HCT116 (cell line): ENCODE measurements around the gene OPRL1. TPM values are rescaled to one million over a fixed set of nuclear protein-coding genes. Genes with fewer than 3 reads are reported as not detected.

Source experiments
- ATAC-seq: fragments of 200-7000 bp; cut with Tn5 transposase; 2 replicates; pipeline ENCODE4 v1.9.1; 2020; ENCODE audit warnings: mild to moderate bottlenecking, moderate library complexity
- BruUV-seq: library from RNA; stranded (reverse); fragments of 400-500 nt; replicated peaks from 2 replicates; lab custom pipeline; 2021; lab: Mats Ljungman, UMichigan
- CTCF ChIA-PET: fragments of 300-600 bp; sonication (Branson Sonifier 250); formaldehyde crosslinking; loops from one replicate; lab custom pipeline; 2021; ENCODE audit warnings: antibody characterized with exemption; lab: Charles Lee
- POLR2A ChIA-PET: fragments of 300-600, 350-600 bp; sonication (Branson Sonifier 250); formaldehyde crosslinking; loops from one replicate; lab custom pipeline; 2021; ENCODE audit warnings: antibody characterized with exemption; lab: Charles Lee
- RAD21 ChIA-PET, 2 experiments: fragments of 300-600 bp; sonication (Branson Sonifier 250); formaldehyde crosslinking; loops; one replicate each; lab custom pipeline; 2023; ENCODE audit warnings: low total read pairs in 2 of 2; ENCODE audit not compliant: uncharacterized antibody in 2 of 2, unreplicated experiment in 2 of 2, low non-redundant PET in 1 of 2; lab: Charles Lee
- DNase-seq: peaks from one replicate; pipeline ENCODE4 v3.0.0-alpha.2; 2010; ENCODE audit warnings: low read depth, low spot score
- H2AFZ ChIP-seq: fragments of 200-600 bp; shearing (Covaris generic), sonication (generic); 2 replicates; pipeline ENCODE4 v1.6.1; 2017; ENCODE audit warnings: low read depth, mixed run types, mixed read lengths, antibody characterized with exemption, low read length; ENCODE audit not compliant: poor library complexity, severe bottlenecking
- H3K27ac ChIP-seq: 2 replicates; pipeline ENCODE4 v1.5.1; 2012; ENCODE audit warnings: low read depth, low read length
- H3K27me3 ChIP-seq: fragments of 200-600 bp; sonication (generic); 2 replicates; pipeline ENCODE4 v1.6.1; 2016; ENCODE audit warnings: mixed run types, low read length, mixed read lengths; ENCODE audit not compliant: insufficient read depth
- H3K36me3 ChIP-seq, 2 experiments: fragments of 200-500 bp in 1 of 2; fragments of 200-600 bp in 1 of 2; sonication (Bioruptor generic) in 1 of 2; sonication (generic) in 1 of 2; 2 replicates each; pipeline versions ENCODE4 v1.5.1 to v1.6.1; 2014 to 2016; ENCODE audit warnings: low read length in 2 of 2, inconsistent platforms in 1 of 2, mixed read lengths in 1 of 2, mixed run types in 1 of 2; ENCODE audit not compliant: insufficient read depth in 2 of 2, control insufficient read depth in 1 of 2
- H3K4me1 ChIP-seq, 2 experiments: fragments of 200-600 bp in 1 of 2; sonication (generic) in 1 of 2; 2 replicates each; pipeline versions ENCODE4 v1.5.1 to v1.6.1; 2012 to 2017; ENCODE audit warnings: low read length in 2 of 2, inconsistent platforms in 1 of 2, mild to moderate bottlenecking in 1 of 2, mixed read lengths in 1 of 2, mixed run types in 1 of 2, moderate library complexity in 1 of 2; ENCODE audit not compliant: insufficient read depth in 2 of 2, control insufficient read depth in 1 of 2
- H3K4me2 ChIP-seq: fragments of 200-600 bp; sonication (generic); 2 replicates; pipeline ENCODE4 v1.6.1; 2017; ENCODE audit warnings: mixed run types, low read length, mixed read lengths
- H3K4me3 ChIP-seq, 2 experiments: fragments of 200-600 bp in 1 of 2; sonication (generic) in 1 of 2; replicated peaks in 1 of 2; 2 replicates each; pipeline ENCODE4 v1.5.1; 2011 to 2016; ENCODE audit warnings: low read length in 2 of 2, control low read depth in 1 of 2, low read depth in 1 of 2, mild to moderate bottlenecking in 1 of 2, mixed read lengths in 1 of 2, mixed run types in 1 of 2
- H3K79me2 ChIP-seq: fragments of 200-600 bp; sonication (generic); 2 replicates; pipeline ENCODE4 v1.6.1; 2017; ENCODE audit warnings: mild to moderate bottlenecking, mixed run types, low read length, moderate library complexity, mixed read lengths; ENCODE audit not compliant: insufficient read depth
- H3K9ac ChIP-seq: fragments of 200-600 bp; sonication (generic); 2 replicates; pipeline ENCODE4 v1.6.1; 2016; ENCODE audit warnings: low read length, mixed read lengths
- H3K9me2 ChIP-seq: fragments of 200-600 bp; sonication (generic), shearing (Covaris generic); 2 replicates; pipeline ENCODE4 v1.6.1; 2017; ENCODE audit warnings: mixed run types, mild to moderate bottlenecking, moderate library complexity; ENCODE audit not compliant: insufficient read depth
- H3K9me3 ChIP-seq, 2 experiments: fragments of 200-500 bp in 1 of 2; fragments of 200-600 bp in 1 of 2; sonication (Bioruptor generic) in 1 of 2; sonication (generic) in 1 of 2; 2 replicates each; pipeline ENCODE4 v1.6.1; 2014 to 2017; ENCODE audit warnings: low read length in 2 of 2, mixed read lengths in 2 of 2, inconsistent platforms in 1 of 2, low read depth in 1 of 2, mild to moderate bottlenecking in 1 of 2, mixed run types in 1 of 2, moderate library complexity in 1 of 2; ENCODE audit not compliant: control insufficient read depth in 1 of 2, insufficient read depth in 1 of 2
- H4K20me1 ChIP-seq: fragments of 200-600 bp; sonication (generic), shearing (Covaris generic); 2 replicates; pipeline ENCODE4 v1.6.1; 2017; ENCODE audit warnings: mixed run types, mild to moderate bottlenecking, moderate library complexity; ENCODE audit not compliant: insufficient read depth
- CEBPB ChIP-seq: IDR thresholded peaks from 2 replicates; pipeline ENCODE4 v1.6.1; 2012; ENCODE audit warnings: low read depth
- CTCF ChIP-seq, 3 experiments: fragments of 200-600 bp in 1 of 3; sonication (generic) in 1 of 3; IDR thresholded peaks in 2 of 3; conservative IDR thresholded peaks in 1 of 3; 2 replicates each; pipeline ENCODE4 v1.5.1; 2012 to 2017; ENCODE audit warnings: low read depth in 2 of 3, low read length in 2 of 3, antibody characterized with exemption in 1 of 3, borderline replicate concordance in 1 of 3, control low read depth in 1 of 3, mild to moderate bottlenecking in 1 of 3, mixed read lengths in 1 of 3, mixed run types in 1 of 3, moderate library complexity in 1 of 3; ENCODE audit not compliant: insufficient read depth in 1 of 3
- ELF1 ChIP-seq: IDR thresholded peaks from 2 replicates; pipeline ENCODE4 v1.6.1; 2012; ENCODE audit warnings: low read depth, borderline replicate concordance
- EZH2 ChIP-seq: fragments of 200-600 bp; sonication (generic); IDR thresholded peaks from 2 replicates; pipeline ENCODE4 v1.6.1; 2017; ENCODE audit warnings: antibody characterized with exemption, mixed run types
- JUND ChIP-seq: IDR thresholded peaks from 2 replicates; pipeline ENCODE4 v1.6.1; 2012
- SIN3A ChIP-seq: IDR thresholded peaks from 2 replicates; pipeline ENCODE4 v1.6.1; 2012; ENCODE audit warnings: low read depth
- SRF ChIP-seq: IDR thresholded peaks from 2 replicates; pipeline ENCODE4 v1.6.1; 2012; ENCODE audit warnings: low read depth
- TCF7L2 ChIP-seq: IDR thresholded peaks from 2 replicates; pipeline ENCODE4 v1.7.0; 2011; ENCODE audit warnings: borderline replicate concordance, inconsistent platforms; ENCODE audit not compliant: insufficient read depth, insufficient read length; ENCODE audit errors: extremely low read depth
- YY1 ChIP-seq: IDR thresholded peaks from 2 replicates; pipeline ENCODE4 v1.6.1; 2011; ENCODE audit warnings: low read length, low read depth, moderate library complexity, mild to moderate bottlenecking; ENCODE audit not compliant: insufficient replicate concordance; ENCODE audit errors: extremely low read depth
- ZNF274 ChIP-seq: fragments of 200-500 bp; sonication (Bioruptor generic); IDR thresholded peaks from 2 replicates; pipeline ENCODE4 v1.6.1; 2014; ENCODE audit warnings: mild to moderate bottlenecking, low read depth, low read length, inconsistent platforms
- intact Hi-C: fragments of 100-400 bp; cut with micrococcal nuclease; formaldehyde crosslinking; loops from 2 replicates; pipeline ENCODE4 v1.10.0; 2022
- total RNA-seq: library from RNA; stranded (reverse); gene quantifications from one replicate; pipeline ENCODE4 v1.2.1, GENCODE V29; 2021; ENCODE audit not compliant: unreplicated experiment
- TF ChIP-seq, protein P1 (sequence below): IDR thresholded peaks from 2 replicates; pipeline ENCODE4 v1.6.1; 2012; ENCODE audit warnings: low read depth

The OPRL1 gene
- total RNA-seq, 1 experiment from 2014 or later, result 1.6 TPM

GRCh38 chr20:64140956-64141355 lies 61.1 kb downstream of the OPRL1 start:
- RAD21 ChIA-PET, result no interaction called here
- H3K9ac ChIP-seq, result no peak overlapping the region
- H3K9me2 ChIP-seq, result no peaks in the 10 kb centered on the region
- BruUV-seq, result no TSS peak
- POLR2A ChIA-PET, result no interaction called here
- no peaks in the 10 kb centered on the region for H4K20me1 ChIP-seq
- peaks cover 14 to 30% of the 10 kb centered on the region in 2 experiments; a peak in 2 of 4 replicates for H3K9me3 ChIP-seq
- CTCF ChIA-PET, result no interaction called here
- H3K27me3 ChIP-seq, result no peaks in the 10 kb centered on the region
- no peak for TF ChIP-seq EZH2
- no peak for TF ChIP-seq TCF7L2
- no peak for TF ChIP-seq CTCF (IDR thresholded peaks at IDR 0.05 in 2 of 3, conservative IDR thresholded peaks at IDR 0.05 in 1 of 3; ENCODE audit: borderline replicate concordance in 1 of 3, insufficient read depth in 1 of 3, low read depth in 2 of 3, low read length in 2 of 3)
- TF ChIP-seq CEBPB, result no peak
- no peak for TF ChIP-seq ZNF274
- no peak for TF ChIP-seq SRF
- TF ChIP-seq SIN3A, result no peak
- no peak for TF ChIP-seq YY1
- TF ChIP-seq ELF1, result no peak
- TF ChIP-seq, protein P1, sequence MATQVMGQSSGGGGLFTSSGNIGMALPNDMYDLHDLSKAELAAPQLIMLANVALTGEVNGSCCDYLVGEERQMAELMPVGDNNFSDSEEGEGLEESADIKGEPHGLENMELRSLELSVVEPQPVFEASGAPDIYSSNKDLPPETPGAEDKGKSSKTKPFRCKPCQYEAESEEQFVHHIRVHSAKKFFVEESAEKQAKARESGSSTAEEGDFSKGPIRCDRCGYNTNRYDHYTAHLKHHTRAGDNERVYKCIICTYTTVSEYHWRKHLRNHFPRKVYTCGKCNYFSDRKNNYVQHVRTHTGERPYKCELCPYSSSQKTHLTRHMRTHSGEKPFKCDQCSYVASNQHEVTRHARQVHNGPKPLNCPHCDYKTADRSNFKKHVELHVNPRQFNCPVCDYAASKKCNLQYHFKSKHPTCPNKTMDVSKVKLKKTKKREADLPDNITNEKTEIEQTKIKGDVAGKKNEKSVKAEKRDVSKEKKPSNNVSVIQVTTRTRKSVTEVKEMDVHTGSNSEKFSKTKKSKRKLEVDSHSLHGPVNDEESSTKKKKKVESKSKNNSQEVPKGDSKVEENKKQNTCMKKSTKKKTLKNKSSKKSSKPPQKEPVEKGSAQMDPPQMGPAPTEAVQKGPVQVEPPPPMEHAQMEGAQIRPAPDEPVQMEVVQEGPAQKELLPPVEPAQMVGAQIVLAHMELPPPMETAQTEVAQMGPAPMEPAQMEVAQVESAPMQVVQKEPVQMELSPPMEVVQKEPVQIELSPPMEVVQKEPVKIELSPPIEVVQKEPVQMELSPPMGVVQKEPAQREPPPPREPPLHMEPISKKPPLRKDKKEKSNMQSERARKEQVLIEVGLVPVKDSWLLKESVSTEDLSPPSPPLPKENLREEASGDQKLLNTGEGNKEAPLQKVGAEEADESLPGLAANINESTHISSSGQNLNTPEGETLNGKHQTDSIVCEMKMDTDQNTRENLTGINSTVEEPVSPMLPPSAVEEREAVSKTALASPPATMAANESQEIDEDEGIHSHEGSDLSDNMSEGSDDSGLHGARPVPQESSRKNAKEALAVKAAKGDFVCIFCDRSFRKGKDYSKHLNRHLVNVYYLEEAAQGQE, result no peak
- no peak for TF ChIP-seq JUND
- ATAC-seq (no peak), DNase-seq (no peak)
- no peak overlapping the region for H3K4me3 ChIP-seq
- intact Hi-C loops, result no loop called here
- no peak overlapping the region for H2AFZ ChIP-seq
- no peak overlapping the region for H3K4me2 ChIP-seq
- no peak overlapping the region for H3K27ac ChIP-seq
- no peaks in the 10 kb centered on the region for H3K36me3 ChIP-seq
- no peaks in the 10 kb centered on the region for H3K4me1 ChIP-seq
- H3K79me2 ChIP-seq, result no peaks in the 10 kb centered on the region
